ENCODE data around the gene LPO. TPM values are rescaled to one million over a fixed set of nuclear protein-coding genes. Genes with fewer than 3 reads are reported as not detected.

The LPO gene
- total and polyA plus RNA-seq, 2 experiments from 2014 or later, result 0.29 to 1.0 TPM

DNA sequence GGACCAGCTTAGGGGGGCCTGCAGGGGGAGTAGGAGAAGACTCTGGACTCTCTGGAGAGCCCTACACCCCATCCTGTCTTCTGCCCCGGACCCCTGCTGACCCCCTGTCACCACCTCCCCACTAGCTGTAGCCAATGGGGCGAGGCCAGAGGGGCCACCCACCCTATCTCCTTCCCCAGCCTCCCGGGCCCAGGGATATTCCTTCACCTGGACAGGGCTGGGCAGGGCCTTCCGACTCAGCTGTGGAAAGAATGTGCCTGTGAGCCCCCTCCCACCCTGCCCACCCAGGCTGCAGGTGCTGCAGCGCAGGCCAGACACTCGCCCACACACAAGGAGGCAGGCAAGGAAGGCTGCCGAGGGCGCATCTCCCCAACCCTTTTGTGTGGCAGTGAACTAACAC is 67.2 kb downstream of the LPO start:
- Histone ChIP-seq H3K9me2 (replicated peaks; ENCODE audit: insufficient read depth) (no peaks in the 10 kb centered on the region), H3K27ac (no peak overlapping the region), H3K4me2 (no peak overlapping the region), H3K79me2 (no peaks in the 10 kb centered on the region), H3K27me3 (no peaks in the 10 kb centered on the region), H3K9me3 (ENCODE audit: low read depth) (no peaks in the 10 kb centered on the region), H4K20me1 (ENCODE audit: insufficient read depth, poor library complexity, severe bottlenecking) (no peaks in the 10 kb centered on the region), H3K4me3 (no peak overlapping the region), H3K4me1 (ENCODE audit: insufficient read depth) (no peaks in the 10 kb centered on the region), H3K36me3 (replicated peaks; ENCODE audit: insufficient read depth, low read depth) (no peaks in the 10 kb centered on the region), H2AFZ (no peak overlapping the region)
- TF ChIP-seq, protein P1, sequence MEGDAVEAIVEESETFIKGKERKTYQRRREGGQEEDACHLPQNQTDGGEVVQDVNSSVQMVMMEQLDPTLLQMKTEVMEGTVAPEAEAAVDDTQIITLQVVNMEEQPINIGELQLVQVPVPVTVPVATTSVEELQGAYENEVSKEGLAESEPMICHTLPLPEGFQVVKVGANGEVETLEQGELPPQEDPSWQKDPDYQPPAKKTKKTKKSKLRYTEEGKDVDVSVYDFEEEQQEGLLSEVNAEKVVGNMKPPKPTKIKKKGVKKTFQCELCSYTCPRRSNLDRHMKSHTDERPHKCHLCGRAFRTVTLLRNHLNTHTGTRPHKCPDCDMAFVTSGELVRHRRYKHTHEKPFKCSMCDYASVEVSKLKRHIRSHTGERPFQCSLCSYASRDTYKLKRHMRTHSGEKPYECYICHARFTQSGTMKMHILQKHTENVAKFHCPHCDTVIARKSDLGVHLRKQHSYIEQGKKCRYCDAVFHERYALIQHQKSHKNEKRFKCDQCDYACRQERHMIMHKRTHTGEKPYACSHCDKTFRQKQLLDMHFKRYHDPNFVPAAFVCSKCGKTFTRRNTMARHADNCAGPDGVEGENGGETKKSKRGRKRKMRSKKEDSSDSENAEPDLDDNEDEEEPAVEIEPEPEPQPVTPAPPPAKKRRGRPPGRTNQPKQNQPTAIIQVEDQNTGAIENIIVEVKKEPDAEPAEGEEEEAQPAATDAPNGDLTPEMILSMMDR (IDR thresholded peaks at IDR 0.05; ENCODE audit: poor library complexity), result no peak
- TF ChIP-seq EZH2phosphoT487 (IDR thresholded peaks at IDR 0.05; ENCODE audit: low read depth, severe bottlenecking, unreplicated experiment) (no peak), EZH2 (IDR thresholded peaks at IDR 0.05; ENCODE audit: borderline replicate concordance) (no peak)
- WGBS (ENCODE audit: low lambda C conversion rate, missing lambda C conversion rate), result 89% methylated on average over 8 of the region's 8 CpGs
- DNase-seq (ENCODE audit: low spot score), result no peak

DNA sequence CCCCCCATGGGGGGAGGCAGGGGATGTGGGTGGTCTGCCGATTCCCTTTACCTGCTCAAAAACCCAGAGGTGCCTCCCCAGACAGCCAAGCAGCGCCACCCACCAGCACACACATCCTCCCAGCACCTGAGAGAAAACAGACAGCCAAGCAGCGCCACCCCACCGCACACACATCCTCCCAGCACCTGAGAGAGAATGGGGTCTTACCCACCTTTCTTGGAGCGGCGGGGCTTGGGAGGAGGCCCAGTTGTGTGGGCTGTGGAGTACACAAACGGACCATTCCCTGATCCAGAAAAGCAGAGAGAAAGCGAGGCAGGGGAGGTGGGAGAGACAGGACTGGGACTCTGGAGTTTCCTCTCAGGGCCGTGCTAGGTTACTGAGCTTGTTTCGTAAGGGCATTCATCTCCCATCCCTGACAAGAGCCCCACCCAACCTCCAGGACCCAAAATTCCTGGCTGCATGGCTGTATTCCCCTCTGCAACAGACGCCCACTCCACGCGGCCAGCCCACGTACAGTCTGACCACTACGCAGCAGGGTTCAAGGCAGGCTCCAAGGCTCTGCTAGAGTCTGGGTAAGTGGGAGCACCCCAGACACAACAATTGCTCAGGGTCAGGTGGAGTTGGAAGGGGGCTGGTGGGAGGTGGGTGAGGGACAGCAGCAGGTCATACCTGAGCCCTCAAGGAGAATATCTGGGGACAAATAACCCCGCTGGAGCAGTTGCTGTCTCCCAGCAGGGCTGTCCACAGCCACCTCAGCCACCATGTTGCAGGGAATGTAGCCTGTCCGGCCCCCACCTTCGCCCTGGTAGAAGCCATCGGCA is 68.0 kb downstream of the LPO start:
- TF ChIP-seq, protein P1 (IDR thresholded peaks at IDR 0.05; ENCODE audit: poor library complexity), result no peak
- TF ChIP-seq EZH2 (IDR thresholded peaks at IDR 0.05; ENCODE audit: borderline replicate concordance), result no peak
- no peak for TF ChIP-seq EZH2phosphoT487 (IDR thresholded peaks at IDR 0.05; ENCODE audit: low read depth, severe bottlenecking, unreplicated experiment)
- H2AFZ ChIP-seq, result no peak overlapping the region
- 95% methylated on average over 19 of the region's 19 CpGs for WGBS (ENCODE audit: low lambda C conversion rate, missing lambda C conversion rate)
- H3K9me3 ChIP-seq (ENCODE audit: low read depth), result no peaks in the 10 kb centered on the region
- no peaks in the 10 kb centered on the region for H3K9me2 ChIP-seq (replicated peaks; ENCODE audit: insufficient read depth)
- no peaks in the 10 kb centered on the region for H3K36me3 ChIP-seq (replicated peaks; ENCODE audit: insufficient read depth, low read depth)
- no peak overlapping the region for H3K27ac ChIP-seq
- no peak for DNase-seq (ENCODE audit: low spot score)
- no peaks in the 10 kb centered on the region for H4K20me1 ChIP-seq (ENCODE audit: insufficient read depth, poor library complexity, severe bottlenecking)
- no peak overlapping the region for H3K4me2 ChIP-seq
- no peaks in the 10 kb centered on the region for H3K27me3 ChIP-seq
- no peak overlapping the region for H3K4me3 ChIP-seq
- no peaks in the 10 kb centered on the region for H3K4me1 ChIP-seq (ENCODE audit: insufficient read depth)
- no peaks in the 10 kb centered on the region for H3K79me2 ChIP-seq

DNA sequence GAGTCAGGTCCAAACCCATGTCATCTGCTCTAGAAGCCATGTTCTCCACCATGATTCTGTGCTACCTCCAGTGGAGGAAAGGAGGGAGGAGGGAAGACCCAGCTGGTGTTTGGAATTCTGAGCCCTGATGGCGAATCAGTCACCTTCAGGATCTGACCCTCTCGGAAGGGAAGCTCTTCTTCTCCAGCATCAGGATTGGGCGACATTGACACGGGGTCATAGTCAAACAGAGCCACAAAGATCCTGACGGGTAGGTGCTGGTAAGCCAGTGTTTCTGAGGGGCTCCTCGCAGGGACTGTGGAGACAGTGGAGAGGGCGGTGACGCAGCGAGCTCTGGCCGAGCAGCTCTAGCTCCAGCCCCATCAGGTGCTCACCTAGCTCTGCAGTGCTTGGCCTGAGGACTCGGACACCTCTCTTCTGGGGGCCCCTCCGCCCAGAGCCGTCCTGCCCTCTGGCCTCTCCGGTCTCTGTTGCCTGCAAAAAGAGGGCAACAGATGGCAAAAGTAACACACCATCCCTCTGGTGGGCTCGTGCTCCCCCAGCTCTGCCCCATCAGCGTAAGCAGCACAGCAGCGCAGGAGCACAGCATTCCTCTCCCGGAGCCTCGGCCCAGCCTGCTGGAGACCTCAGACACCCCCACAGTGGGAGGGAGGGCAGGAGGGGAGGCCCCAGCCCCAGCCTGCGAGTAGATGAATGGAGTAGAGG is 69.2 kb downstream of the LPO start:
- no peak for DNase-seq (ENCODE audit: low spot score)

More for the DNA sequence above, 69.2 kb downstream of the LPO start:
- Histone ChIP-seq H3K4me3 (no peak overlapping the region), H3K79me2 (no peaks in the 10 kb centered on the region), H3K27me3 (no peaks in the 10 kb centered on the region), H3K4me1 (ENCODE audit: insufficient read depth) (no peaks in the 10 kb centered on the region), H3K27ac (no peak overlapping the region), H3K4me2 (no peak overlapping the region), H2AFZ (no peak overlapping the region), H3K9me3 (ENCODE audit: low read depth) (no peaks in the 10 kb centered on the region), H4K20me1 (ENCODE audit: insufficient read depth, poor library complexity, severe bottlenecking) (no peaks in the 10 kb centered on the region), H3K36me3 (replicated peaks; ENCODE audit: insufficient read depth, low read depth) (no peaks in the 10 kb centered on the region), H3K9me2 (replicated peaks; ENCODE audit: insufficient read depth) (no peaks in the 10 kb centered on the region)
- no peak for TF ChIP-seq EZH2phosphoT487 (IDR thresholded peaks at IDR 0.05; ENCODE audit: low read depth, severe bottlenecking, unreplicated experiment)
- TF ChIP-seq, protein P1 (IDR thresholded peaks at IDR 0.05; ENCODE audit: poor library complexity), result no peak
- no peak for TF ChIP-seq EZH2 (IDR thresholded peaks at IDR 0.05; ENCODE audit: borderline replicate concordance)
- 91% methylated on average over 20 of the region's 20 CpGs for WGBS (ENCODE audit: low lambda C conversion rate, missing lambda C conversion rate)

All from hepatocyte (in vitro differentiated cells).